GM19239 (cell line): ENCODE measurements around the gene ERCC3.
"Not testable (repeated sequence)": the region's sequence is repeated elsewhere in the genome, so short reads cannot be mapped to it uniquely, and the experiment has no call there.

Source experiments
- DNase-seq: peaks from one replicate; pipeline ENCODE4 v3.0.0; 2011; ENCODE audit warnings: low spot score; ENCODE audit not compliant: insufficient read length
- FAIRE-seq: peaks from 2 replicates; lab custom pipeline; 2011; peaks lifted over from hg19 to GRCh38; lab: Jason Lieb, UNC

ERCC3 gene

DNA sequence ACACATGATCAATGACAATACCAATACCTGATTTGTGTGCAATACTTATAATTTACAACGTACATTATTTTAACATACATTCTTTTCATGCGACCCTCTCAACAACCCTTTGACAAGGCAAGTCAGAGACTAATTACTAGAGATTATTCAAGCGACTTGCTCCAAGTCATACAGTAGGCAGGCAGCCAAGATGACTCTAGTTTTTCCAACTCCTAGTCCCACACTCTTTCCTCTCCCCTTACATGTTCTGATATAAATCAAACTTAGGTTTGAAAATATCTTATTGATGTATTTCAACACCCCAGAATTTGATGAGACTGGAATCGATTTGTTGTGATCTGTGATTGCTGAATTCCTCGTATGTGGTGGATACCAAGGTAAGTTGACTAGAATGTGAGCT is 65.8 kb downstream of the ERCC3 start:
- DNase-seq (no peak), FAIRE-seq (no peak)

DNA sequence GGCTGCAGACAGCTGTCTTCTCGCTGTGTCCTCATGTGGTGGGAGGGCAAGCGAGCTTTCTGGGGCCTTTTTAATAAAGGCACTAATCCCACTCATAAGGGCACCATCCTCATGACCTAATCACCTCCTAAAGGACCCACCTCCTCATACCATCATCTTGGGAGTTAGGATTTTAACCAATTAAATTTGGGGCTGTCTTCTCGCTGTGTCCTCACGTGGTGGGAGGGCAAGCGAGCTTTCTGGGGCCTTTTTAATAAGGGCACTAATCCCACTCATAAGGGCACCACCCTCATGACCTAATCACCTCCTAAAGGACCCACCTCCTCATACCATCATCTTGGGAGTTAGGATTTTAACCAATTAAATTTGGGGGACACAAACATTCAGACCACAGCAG is 66.7 kb downstream of the ERCC3 start:
- not testable (repeated sequence) for FAIRE-seq, DNase-seq

DNA sequence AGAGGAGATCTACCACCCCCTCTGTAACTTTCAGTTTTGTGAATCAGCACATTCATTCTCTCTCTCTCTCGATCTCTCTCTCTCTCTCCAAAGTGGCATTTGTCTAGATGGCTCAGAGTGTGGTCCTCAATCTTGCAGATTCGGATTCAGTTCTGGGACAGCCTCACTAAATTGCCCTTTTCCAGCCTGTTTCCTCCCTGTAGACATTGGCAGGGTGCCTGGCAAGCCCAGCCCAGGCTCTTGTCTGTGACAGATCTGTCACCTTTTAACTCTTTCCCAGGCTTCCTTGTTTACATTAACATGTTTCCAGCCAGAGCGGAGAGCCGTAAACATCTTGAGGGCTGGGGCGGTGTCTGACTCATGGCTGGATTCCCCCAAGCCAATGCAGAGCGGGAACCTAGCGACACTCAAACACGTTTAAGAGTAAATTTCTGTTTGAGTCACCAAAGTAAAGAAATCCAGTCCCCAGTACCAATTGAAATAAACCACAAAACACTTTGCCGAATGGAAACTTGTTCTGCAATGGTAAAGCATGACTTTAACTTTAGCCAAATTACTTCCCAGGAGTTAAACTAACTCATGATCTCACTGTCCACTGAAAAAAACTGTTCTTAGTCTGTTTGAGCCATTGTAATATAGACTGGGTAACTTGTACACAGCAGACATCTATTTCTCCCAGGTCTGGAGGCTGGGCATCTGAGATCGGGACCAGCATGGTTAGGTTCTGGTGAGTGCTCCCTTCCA is 67.3 kb downstream of the ERCC3 start:
- DNase-seq (no peak), FAIRE-seq (no peak)

DNA sequence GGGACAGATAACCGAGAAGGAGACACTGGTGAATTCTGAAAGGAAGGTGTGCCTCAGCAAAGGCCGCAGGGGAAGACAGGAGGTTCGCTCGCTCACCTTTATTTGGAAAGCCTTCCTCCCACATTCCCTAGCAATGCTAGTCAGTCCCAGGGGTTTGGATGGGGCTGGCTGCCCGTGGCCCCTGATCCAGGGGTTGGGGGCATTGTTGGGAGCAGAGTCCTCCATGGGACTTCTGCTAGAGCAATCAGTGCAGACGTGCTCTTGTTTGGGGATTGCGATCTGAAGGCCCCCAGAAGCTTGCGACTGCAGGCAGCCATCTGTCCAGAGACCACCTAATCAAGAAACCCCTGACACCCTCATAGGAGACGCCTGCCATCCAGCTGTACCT is 67.8 kb downstream of the ERCC3 start:
- DNase-seq (no peak), FAIRE-seq (no peak)

DNA sequence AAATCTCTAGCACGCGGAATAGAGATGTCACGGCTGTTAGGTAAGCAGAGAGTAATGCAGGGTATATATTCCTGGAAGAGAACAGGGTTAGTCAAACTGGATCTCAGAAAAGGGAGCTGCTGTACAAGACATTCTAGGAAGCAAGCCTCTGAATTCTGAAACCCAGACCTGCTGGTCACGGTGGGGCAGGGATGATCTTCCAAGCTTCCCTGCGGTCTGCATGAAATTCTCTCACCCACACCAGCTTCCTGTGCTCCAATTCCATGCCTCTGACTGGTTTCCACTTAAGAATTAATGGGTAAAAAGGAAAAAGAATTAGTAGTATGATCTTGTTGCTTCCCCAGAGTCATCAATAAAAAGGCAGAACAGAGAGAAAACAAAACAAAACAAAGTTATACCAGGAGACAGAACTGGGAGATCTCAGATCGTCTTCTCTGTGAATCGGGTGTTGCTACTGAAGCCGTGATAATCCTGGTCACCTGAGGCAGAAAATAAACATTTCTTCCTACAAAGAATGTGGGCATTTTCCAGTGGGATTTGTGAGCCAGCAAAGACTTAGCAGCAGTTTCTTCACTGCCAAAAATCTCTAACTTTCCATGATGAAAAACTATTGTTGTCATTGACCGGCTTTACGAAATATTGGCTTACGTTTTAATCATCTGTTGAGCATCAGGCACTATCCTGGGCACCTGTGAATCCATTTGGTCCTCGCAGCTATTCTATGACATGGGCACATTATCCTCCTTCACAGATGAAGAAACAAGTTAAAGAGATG is 68.6 kb downstream of the ERCC3 start:
- DNase-seq (no peak), FAIRE-seq (no peak)

DNA sequence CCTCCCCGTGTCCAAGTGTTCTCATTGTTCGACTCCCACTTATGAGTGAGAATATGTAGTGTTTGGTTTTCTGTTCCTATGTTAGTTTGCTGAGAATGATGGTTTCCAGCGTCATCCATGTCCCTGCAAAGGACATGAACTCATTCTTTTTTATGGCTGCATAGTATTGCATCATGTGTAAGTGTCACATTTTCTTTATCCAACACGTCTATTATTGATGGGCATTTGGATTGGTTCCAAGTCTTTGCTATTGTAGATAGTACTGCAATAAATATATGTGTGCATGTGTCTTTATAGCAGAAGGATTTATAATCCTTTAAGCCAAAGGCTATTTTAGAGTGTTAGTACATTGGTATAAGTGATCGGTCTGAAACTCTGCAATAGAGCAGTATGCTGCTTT is 69.8 kb downstream of the ERCC3 start:
- FAIRE-seq, DNase-seq: not testable (repeated sequence)

DNA sequence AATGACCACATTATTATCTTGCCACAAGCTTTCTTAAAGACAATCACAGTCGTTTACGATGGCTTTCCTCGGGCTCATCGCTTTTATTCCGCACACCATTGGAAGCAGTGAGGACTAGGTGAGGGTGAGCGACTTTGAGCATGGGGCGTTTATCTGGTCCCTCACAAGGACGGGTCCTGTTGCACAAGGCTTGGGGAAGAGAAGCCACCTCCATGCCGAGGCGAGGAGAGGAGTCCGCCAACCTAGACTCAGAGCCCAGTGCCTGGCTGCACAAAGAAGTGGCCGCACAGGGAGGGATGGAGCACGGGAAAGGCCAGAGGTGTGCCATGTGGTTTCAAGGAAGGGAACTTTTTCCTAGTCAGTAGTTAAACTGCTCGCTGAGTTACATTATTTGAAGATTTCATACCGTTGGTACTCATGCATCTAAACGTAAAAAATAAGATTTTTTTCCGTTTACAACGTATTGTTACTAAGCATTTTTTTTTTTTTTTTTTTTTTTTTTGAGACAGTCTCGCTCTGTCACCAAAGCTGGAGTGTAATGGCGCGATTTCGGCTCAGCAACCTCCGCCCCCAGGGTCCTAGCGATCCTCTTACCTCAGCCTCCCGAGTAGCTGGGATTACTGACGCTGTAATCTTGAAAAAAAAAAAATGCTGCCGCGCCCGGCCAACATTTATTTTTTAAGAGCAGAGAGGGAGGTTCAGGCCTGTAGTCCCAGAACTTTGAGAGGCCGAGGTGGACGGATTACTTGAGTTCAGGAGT is 73.0 kb downstream of the ERCC3 start:
- no peak for DNase-seq
- FAIRE-seq = no peak

DNA sequence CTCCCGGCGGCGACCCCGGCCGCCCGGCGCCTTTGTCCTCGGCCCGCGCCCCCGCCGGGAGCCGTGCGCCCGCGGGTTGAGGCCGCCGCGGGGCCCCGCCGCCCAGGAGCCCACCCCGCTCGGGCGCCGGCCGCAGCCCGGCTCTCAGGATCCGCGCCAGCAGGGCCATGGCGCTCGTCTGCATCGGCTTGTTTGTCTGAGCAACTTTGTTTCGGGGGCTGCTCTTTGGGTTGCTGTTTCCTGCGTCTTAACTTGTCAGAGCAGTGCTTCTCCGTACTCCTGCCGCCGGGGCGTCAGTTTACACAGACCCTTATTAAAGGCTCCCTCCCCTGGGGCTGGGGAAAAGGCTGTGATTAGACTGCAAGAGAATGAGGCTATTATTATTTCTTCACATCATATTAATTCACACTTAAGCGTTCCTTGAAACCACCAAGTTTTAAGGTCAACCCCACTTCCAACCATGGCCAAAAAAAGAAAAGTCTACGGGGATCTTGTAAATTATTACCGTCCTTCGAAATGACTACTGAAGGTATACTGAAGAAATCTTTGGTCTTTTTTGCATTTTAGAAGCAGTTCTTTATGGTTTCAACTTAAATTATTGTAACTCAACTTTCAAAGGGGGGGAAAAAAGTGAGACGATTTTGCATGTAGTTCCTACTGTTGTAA is 73.7 kb downstream of the ERCC3 start, which contains the start of gene CYP27C1:
Gene CYP27C1, minus strand, starts transcription at position 198 of the 666 bp plus-strand sequence. Its CDS starts 29 bp downstream, at position 169.
- DNase-seq (no peak), FAIRE-seq (no peak)

DNA sequence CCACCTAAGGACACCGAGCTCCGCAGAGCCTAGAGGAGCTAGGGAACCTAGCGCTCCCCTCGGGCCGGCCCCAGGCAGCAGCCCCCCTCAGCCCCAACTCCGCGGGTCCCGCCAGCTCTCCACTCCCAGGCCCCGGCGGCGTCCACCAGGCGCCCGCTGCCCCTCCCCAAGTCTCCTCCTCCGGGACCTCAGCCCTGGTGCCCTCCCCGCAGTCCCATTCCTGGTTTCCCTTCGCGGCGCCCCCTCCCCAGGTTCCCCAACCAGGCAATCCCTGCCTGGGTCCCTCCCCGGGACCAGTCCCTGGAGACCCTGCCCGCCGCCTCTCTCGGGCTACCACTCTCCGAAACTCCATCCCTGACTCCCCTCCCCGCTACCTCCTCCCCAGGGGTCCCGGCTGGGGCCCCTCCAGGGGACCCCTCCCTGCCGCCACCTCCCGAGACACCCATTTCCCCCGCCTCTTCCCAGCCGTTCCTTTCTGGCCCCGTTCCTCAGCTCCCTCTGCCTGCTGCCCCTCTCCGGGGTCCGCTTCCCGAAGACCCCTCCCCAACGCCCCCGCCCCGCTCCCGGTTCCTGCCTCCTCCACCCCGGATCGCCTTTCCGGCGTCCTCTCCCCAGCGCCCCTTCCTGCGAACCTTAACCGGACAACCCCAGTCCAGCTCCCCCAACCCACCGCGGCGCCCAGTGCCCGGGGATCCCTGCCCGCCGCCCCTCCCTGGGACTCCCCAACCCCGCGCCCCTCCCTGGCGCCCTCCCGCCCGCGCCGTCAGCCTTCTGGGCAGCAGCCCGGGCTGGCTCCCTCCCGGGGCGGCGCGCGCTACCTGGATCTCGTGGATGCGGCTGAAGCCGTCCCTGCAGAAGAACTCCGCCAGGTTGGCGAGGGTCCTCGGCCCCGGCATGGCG is 74.5 kb downstream of the ERCC3 start:
- DNase-seq = no peak
- FAIRE-seq = no peak

DNA sequence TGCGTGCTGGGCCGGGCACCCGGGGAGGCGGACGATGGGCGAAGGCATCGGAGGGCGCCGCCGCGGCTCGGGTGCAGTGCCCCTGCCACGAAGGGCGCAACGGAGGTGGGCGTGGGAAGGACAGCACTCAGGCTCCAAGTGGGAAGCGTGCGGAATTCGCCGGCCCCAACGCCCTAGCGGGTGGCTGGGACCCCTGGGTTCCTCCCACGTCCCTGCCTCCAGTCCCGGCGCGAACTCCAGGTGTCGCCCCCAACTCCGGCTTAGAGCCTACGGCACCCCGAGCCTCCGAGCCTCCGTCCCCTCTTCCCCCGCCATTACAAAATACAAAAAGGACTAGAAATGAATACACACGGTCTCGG is 75.2 kb downstream of the ERCC3 start:
- FAIRE-seq (no peak), DNase-seq (no peak)

DNA sequence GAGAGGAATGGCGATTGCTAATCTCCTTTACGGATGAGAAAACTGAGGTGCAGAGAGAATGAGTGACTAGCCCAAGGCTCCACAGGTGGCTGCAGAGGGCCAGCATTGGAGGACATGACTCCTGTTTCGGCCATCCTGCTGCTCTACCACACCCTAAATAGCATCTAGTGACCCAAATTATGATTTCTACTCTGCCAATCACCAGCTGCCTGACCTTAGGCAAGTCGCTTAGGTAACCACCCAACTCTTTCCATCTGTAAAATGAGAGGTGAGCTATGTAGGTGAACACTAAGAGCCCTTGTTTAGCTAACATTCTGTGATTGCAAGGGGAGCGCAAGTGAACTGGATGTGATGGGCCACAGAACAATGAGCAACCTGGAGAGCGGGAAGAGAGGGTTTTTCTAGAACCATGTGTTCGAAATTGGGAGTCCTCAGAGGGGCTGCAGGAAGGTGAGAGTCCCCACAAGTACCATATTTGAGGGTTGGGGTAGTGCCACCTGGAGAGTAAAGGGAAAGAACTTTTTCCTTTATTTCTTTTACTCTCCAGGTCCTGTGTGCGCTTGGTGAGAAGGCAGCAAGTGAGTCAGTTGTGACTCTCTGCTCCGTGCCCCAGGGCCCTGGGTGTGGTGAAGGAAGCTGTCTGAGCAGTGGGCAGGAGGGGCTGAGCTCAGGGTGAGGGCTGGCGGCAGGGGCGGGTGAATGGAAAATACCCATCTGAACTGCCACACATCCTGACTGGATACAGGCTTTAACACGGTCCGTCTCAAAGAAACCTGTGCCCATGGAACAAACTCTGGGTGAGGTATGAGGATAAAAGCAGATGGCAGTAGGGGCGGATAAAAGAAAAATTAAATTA is 76.2 kb downstream of the ERCC3 start:
- DNase-seq = no peak
- no peak for FAIRE-seq

DNA sequence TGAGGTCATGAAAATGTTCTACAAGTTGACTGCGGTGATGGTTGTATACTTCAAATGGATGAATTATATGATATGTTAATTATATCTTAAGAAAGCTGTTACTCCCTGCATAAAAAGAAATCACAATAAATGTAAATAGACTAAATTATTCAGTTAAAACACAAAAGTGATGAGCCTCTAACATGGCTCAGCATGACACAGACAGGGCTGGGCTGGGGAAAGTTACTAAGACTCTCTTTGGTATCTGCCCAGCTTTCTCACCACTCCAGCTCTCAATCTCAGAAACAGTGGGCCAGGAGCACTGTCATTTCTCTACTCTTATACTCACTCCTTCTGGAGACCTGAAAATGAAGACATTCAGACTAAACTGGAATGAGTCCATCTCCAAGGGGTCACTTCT is 77.4 kb downstream of the ERCC3 start:
- DNase-seq (no peak), FAIRE-seq (no peak)

DNA sequence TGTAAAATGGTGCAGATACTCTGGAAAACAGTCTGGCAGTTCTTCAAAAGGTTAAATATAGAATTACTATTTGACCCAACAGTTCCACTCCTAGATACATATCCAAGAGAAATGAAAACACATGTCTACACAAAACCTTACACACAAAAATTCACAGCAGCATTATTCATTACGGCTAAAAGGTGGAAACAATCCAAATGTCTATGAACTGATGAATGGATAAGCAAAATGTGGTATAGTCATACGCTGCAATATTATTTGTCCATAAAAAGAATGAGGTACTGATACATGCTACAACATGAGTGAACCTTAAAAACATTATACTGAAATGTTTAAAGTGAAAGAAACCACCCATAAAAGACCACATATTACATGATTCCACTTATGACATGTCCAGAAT is 77.8 kb downstream of the ERCC3 start:
- FAIRE-seq (no peak), DNase-seq (no peak)

DNA sequence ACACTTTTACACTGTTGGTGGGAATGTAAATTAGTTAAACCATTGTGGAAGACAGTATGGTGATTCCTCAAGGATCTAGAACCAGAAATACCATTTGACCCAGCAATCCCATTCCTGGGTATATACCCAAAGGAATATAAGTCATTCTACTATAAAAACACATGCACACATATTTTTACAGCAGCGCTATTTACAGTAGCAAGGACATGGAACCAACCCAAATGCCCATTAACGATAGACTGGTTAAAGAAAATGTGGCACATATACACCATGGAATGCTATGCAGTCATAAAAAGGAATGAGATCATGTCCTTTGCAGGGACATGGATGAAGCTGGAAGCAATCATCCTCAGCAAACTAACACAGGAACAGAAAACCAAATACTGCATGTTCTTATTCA is 79.7 kb downstream of the ERCC3 start:
- not testable (repeated sequence) for DNase-seq, FAIRE-seq

DNA sequence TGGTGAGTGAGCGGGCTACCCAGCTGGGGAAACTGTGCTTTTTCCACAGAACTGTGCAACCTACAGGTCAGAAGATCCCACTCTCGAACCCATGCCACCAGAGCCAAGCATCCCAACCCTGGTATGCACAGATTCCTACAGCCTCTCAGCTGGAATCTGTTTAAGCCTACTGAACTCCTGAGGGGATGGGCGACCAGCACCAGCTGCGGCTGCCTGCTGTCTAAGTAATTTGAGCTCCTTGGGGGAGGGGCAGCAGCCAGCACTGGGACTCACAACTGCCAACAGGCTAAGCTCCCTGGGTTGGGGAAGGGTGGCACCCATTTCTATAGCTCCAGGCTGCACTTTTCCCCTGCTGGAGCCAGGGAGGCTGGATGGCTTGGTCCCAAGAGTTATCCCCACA is 85.6 kb downstream of the ERCC3 start:
- FAIRE-seq (no peak), DNase-seq (no peak)
